Epidermal melanocyte (primary cell): Measurements from ENCODE around the gene NUP88.
"Not testable (repeated sequence)": the region's sequence is repeated elsewhere in the genome, so short reads cannot be mapped to it uniquely, and the experiment has no call there.

Source experiments
- DNase-seq: peaks from one replicate; pipeline ENCODE4 v3.0.0; 2011; ENCODE audit warnings: low spot score; ENCODE audit not compliant: insufficient read length

Gene NUP88

DNA sequence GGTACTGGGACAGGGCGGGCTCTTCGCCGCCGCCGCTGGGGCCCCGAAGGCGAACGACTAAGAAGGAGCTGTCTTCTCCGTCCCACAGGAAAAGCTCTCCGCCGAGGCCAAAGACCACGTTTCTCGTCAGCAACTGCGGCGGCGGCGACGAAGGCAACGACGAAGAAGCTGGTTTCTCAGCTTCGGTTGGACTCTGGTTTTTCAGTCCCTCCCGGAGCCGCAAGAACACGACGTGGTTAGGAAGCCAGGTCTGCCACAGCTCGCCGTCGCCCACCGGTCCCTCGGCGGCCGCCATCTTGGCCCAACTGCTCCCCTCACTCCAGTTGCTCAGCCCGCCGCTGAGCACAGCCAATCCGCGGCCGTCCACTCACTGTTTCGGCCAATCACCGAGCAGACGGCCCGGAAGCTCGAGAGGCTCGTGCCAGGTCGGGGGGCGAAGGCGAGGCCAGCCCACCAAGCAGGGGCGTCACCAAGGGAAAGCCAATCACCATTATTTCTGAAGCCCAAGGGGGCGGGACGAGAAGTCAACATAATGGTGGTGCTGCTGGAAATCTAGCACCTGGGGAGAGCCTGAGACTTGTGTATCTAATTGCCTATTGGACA, at the start of gene NUP88:
TSS of gene NUP88 (minus strand) at position 307 of the 603 bp plus-strand sequence. CDS start at position 295, 12 bp downstream.
- DNase-seq = peak; percentile 94

DNA sequence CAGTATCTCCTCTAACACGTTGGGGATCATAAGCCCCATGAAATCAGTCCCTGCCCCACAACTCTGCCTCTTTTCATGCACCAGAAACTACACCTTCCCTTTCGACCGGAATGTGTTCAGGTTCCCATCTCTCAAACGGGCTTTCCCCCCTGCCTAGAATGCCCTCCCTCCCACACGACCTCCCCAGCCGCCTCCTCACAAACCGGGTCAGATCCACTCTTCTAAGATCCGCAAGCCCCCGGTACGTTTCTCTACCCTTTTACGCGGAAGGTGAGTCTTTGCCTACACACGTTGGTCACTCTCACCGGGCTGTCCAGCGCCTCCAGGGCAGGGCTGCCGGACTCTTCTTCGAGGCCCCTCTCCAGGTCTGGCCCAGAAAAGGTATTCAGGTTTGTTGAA, 48.6 kb upstream of the NUP88 start:
- DNase-seq = no peak

DNA sequence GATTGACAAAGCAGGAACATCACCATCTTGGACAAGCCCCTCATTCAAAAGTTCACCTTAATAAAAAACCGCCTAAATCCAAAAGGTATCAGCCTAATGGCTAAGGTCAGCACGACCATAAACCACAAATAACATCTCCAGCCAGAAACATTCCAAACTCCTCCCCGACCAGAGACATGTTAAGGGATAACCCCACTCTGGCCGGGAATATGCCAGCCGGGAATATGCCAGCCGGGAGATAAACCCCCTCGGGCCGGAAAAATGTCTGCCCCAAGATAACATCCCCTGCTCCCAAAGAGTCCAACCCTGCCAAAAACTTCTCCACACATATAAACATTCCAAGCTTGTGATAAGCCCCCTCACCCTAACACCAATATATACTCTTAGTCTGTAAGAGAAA, 48.0 kb upstream of the NUP88 start:
- no peak for DNase-seq

DNA sequence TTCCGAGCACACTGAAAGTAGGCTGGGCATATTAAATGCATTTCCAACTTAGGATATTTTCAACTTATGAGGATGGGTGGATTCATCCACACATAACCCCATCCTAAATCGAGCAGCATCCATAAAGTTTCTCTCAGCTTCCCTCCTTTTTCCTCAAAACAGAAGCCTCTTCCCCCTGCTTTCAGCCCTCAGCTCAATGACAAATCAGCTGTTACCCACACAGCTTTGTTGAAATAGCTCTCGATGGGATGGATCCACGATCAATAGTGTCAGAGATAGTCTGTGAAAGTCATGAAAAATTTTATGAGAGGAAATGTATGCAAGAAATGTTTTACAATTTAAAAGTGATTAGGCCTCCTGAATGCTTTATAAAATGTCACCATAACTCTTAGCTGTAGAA, 46.8 kb upstream of the NUP88 start:
- no peak for DNase-seq

DNA sequence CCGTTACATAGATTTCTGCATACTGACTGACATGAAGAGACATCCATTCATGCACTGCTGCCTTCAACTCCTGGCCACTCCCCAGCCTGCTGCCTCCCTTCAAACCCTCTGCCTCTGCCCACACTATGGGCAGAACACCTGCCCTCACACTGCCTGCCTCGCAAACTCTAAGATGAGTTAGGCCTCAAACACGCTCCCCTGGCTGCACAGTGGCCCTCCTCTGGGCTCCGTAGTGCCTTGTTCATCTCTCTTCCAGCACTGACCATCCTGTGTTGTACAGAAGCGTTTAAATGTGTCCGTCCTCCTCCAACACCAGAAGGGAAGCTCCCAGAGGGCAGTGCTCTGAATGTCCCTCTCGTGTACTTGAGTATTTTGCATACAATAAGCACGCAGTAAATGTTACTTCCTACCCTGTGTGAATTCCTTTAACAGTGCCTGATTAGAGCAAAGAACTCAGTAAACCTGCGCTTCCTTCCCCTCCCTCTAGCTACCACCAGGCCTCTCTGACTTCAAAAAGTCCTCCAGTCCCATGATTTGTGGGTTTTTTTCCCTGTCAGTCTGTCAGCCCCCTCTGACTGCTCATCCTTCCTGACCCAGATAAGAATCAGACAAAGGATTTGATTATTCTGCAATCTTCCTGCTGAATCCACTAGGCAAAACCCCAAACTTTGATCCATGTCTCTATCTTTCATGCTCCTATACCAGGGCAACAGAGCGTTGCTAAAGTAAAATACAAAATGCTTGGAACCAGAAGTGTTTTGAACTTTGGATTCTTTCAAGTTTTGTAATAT, 45.5 kb upstream of the NUP88 start:
- DNase-seq = peak; percentile 59

DNA sequence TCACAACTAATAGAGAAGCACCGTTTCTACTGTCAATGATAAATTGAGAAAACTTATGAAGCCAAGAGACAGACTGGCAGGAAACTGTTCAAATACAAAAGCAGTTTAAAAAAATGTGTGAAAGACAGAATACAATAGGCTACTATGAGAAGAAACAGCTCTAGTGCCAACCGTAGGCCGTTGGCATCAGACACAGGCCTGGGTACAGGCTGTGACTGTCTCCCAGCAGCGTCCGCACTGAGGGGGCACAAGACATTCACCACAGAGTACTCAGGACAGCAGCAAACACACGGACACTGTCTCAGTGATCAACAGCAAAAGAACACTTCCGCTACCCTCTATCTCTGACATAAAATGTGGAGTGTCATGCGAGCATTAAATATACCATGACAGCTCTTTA, 27.3 kb upstream of the NUP88 start:
- no peak for DNase-seq

DNA sequence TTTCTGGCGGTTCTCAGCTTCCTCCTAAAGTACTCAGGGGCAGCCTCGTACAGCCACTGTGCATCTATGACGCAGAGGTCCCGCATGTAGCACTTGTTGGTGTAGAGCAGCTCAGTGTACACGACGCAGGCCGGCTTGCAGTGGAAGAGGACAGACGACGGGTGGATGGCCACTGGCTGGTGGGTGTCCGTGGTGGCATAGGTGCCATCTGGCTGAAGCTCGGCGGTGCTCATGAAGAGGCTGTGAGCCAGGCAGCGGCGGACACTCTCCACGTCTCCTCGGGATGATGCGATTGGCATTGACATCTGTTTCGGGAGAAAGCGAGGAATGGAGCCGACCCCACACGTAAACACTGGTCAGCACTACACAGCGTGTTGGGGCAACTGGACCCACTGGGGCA, 24.7 kb upstream of the NUP88 start:
- no peak for DNase-seq

DNA sequence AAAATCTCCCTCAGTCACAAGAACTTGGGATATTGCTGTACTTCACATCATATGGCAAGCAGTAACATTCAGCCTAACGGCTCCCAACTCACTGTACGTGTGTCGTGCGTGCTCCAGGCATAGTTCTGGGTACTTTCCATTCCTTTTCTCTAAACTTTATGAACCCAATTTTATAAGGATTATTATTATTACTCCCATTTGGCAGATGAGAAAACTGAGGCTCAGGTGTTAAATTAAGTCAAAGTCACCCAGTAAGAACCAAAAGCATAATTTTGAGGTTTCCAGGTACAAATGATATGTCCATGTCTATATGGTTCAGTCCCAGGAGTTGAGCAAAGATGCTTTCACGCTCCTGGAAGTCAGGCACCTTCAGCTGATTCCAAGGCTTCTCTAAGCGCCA, 24.3 kb upstream of the NUP88 start:
- DNase-seq = no peak

DNA sequence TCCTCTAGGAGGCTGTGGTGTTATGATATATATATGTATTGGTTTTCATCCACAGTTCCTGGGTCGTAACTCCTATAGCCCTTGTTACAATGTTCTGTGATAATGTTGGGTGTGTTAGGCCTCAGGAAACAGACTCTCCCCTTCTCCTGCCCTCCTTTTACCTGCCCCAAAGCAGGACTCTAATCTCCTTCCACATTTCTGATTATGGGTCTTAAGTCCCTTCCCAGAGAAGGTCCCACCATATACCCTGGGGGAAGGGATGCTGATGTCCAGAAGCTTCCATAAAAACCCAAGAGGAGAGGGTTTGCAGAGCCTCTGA, 19.9 kb upstream of the NUP88 start:
- no peak for DNase-seq

DNA sequence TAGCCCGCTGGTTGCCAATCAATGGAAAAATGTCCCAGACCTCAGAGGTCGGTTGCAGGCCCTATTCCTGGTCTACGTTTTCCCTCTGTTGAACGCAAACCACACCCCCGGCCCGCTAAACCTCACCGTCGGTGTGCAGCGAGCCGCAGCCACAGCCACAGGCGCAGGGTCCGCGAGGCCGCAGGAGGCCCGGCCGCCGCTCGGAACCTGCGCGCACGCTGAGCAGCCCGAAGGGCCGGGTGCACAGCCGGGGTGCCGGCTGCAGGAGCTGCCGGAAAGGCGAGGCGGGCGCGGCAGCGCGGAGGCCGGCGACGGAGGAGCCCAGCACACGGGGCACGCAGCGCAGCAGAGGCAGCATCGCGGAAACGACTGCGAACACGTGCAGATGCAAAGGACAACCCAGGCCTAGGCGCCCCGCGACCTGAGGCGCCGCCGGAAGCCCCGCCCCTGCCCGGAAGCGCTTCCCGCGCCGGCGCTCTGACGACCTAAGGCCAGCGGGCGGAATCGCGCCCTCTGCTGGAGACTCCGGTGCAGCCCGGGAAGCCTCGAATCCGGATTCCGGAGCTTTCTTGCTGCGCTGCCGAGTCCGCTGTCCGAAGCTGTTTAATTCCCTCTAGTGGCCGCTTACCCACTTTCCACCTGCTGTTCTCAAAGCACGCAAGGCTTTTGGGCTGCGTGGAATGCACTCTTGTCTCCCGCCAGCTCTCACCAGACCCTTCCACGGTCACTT, 19.4 kb upstream of the NUP88 start, which contains the start of gene C1QBP:
TSS of gene C1QBP (minus strand) at position 440 of the 730 bp plus-strand sequence. CDS start at position 358, 82 bp downstream.
- peak; percentile 89 for DNase-seq

DNA sequence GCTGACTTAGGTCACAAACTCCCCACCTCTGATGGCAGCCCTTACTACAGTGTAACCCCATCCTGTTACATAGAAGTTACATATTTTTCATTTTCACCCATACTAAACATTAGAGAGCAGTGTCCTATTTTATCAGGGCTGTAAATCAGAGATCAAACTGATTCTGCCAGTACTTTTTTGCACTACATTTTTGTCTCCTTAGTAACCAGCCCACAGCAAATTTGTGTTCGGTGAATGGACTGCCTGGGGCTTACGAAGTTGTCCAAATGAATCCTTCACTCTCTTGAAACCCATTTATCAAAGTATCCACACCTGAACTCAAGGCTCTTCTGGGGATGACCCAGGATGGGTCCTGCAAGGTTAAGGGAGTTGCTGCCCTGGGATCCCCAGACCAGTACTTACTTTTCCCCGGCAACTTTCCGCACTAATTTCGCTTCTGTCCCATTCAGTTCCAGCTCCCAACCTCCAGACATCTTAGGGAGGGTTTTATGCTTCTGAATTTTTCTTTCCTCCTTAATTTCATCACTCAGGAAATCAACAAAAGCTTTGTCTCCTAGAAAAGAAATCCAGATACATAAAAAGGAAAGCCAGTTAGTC, 18.4 kb upstream of the NUP88 start:
- no peak for DNase-seq

DNA sequence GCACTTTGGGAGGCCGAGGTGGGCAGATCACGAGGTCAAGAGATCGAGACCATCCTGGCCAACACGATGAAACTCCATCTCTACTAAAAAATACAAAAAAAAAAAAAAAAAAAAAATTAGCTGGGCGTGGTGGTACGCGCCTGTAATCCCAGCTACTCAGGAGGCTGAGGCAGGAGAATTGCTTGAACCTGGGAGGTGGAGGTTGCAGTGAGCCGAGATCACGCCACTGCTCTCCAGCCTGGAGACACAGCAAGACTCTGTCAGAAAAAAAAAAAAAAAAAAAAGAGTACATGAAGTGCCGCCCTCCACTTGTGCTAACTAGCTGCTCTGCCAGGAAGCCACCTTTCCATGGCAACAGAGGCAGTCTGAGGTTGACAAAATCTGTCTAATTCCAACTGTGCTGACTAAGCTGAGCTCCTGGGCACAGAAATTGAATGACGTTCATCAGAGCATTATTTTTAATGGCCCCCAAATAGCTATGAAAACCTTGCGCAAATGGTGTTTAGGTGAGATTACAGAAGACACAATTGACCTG, 16.4 kb upstream of the NUP88 start:
- DNase-seq = not testable (repeated sequence)

DNA sequence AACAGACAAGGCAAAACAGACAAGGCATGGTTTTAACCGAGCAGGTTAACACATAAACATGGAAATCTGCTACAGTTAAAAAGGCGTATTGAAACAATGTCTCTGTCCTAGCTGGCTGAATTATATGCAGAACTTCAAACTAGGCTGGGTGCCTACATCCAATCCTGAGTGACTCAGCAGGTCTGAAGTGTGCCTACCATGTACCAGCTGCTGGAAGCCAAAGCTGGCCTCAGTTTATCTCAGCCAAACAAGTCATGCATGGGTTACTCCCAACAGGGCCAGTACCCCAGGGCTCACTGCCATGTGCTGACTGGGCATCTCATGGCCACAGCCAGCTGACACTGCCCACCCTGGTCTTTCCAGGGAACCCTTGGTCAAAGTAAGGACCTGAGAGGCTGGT, 15.5 kb upstream of the NUP88 start:
- no peak for DNase-seq

DNA sequence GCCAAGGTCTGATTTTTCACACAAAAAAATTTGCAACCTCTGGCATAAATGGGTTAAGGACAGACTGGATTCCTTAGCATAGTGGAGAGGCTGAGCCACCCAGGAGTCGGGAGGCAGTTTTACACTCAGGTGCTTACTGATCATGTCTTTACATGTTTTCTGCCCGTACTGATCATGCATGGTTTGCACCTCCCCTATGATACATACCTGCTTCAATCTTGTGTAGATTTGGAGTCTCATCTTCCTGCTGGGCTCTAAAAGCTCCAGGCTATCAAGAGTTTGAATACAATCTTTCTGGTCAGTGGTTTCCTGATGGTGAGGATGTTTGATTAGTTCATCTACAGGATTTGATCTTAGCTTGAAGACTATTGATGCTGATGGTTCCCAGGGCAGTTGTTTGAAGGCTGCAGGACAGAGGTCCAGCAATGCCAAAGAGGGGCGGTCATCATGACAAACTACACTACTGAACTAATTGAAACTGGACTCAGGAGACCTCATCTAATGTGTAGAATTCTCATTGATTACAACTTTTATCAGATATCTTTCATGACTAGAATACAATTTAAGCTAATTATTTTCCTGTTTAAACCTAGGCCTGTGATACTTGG, 12.6 kb upstream of the NUP88 start:
- no peak for DNase-seq

DNA sequence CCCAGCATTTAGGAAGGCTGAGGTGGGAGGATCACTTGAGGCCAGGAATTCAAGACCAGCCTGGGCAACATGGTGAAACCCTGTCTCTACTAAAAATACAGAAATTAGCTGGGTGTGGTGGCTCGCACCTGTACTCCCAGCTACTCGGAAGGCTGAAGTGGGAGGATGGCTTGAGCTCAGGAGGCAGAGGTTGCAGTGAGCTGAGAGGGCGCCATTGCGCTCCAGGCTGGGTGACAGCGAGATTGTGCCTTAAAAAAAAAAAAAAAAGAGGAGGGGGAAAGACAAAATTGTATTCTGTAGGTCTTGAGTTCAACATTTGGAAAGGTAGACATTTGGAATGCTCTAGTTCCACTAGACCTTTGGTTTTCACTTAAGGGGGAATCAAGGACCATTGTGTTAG, 11.8 kb upstream of the NUP88 start:
- not testable (repeated sequence) for DNase-seq

DNA sequence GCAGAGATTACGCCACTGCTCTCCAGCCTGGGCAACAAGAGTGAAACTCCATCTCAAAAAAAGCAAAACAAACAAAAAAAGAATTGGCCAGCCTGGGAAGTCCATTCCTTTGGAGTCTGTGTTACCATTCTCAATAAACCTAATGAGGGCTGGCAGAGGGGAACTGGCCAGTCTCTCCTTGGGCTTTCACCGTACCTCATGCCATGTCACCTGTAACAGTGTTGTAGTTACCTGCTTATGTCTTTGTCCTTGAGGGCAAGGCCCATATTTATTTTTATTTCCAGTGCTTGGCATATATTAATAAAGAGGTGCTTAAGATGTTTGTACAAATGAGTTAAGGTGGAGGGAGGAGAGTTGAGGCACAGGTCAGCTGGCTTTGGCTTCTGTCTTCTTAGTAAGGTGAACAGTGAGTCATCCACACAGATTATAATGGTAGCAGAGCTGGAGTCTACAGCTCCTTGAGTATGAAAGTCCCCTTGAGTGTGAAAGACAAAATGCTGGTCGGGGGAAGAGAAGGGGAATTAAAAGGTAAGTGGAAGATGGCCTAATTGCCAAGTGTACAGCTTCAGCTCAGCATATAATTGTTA, 11.0 kb upstream of the NUP88 start:
- DNase-seq = no peak

DNA sequence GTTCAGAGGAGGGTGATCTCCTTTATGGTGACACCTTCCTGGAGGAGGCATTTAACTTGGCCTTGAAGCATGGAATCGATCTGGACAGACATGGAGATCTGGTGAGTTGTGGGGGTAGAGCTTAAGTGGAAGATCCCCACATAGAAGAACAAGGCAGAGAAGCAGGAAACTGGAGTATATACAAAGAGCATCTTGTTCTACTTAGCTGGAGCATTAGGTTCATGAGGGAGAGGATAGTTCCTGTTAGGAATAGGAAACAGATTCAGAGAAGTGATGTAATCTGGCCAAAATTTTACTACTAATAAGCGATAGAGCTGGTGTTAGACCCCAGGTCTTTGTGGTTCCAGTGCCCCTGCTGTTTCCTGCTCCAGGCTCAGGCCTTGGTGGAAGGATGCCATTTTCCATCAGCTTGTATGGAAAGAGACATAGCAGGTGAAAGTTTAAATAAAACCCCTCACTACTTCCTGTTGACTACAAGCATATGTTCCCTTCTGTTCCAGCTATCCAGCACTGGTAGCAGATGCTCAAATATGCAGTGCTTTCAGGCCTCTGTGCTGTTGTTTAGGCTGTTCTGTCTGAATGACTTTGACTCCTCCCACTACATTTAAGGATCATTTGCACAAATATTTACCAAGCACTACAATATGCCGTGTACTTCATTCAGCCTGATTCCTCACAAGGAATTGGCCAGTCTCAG, 9.9 kb upstream of the NUP88 start:
- peak; percentile 34 for DNase-seq

DNA sequence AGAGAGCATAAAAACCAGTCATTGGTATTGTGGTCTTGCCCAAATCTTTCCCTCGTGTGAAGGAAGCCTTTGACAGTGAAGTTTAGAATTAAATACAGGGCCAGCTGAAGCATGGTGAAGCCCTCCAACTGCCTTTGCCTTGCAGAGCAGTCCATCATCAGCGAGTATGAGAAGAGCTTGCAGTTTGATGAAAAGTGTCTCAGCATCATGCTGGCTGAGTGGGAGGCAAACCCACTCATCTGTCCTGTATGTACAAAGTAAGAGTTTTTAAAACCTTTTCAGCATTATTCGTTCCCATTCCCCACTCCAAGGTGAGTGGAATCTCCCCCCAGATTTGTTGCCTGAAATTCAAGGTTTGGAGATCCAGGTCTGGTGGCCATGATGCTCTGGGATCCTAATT, 6.4 kb upstream of the NUP88 start:
- DNase-seq = no peak

DNA sequence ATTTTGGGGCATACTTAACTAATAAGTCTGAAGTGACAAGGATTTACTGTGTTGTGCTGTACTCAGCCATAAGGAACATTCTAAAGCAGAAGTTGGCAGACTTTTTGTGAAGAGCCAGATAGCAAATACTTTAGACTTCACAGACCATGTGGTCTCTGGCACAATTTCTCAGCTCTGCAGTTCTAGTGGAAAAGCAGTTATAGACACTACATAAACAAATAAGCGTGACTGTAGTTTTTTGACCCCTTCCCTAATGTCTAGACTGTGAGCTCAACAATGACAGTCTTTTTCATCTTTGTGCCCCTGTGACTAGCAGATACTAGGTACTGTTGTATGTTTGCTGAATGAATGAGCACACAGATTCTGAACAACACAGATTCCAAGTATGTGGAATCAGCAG, 5.4 kb upstream of the NUP88 start:
- DNase-seq = no peak

DNA sequence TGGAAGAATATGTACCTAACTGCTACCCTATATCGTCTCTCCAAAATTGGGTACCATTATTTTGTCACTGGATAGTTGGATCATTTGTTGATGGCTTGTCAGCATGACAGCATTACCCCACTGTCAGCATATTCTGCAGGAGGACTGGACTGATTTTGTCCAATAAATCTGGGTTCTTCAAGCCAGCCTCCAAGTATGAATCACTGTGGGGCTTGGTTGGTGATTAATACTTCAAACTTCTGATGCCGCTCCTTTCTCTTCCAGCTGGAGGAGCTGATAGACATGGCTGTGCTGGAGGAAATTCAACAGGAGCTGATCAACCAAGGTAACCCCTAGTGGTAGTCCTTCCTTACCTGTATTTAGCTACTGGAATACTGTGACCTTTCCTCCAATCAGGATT, 3.0 kb upstream of the NUP88 start:
- DNase-seq = no peak
